Astrocyte (in vitro differentiated cells and primary cell): ENCODE measurements around the gene GPATCH1. TPM values are rescaled to one million over a fixed set of nuclear protein-coding genes. Genes with fewer than 3 reads are reported as not detected.

Experiments used
- DNase-seq: peaks from one replicate; pipeline ENCODE4 v3.0.0-alpha.2; 2010; ENCODE audit warnings: low read depth
- FAIRE-seq: peaks from 2 replicates; lab custom pipeline; 2011; peaks lifted over from hg19 to GRCh38; lab: Jason Lieb, UNC
- H2AFZ ChIP-seq: 2 replicates; pipeline ENCODE4 v1.6.0; 2012; ENCODE audit warnings: low read depth, low read length, inconsistent platforms
- H3K27ac ChIP-seq: 2 replicates; pipeline ENCODE4 v1.5.1; 2011; ENCODE audit warnings: low read depth, low read length, inconsistent platforms
- H3K27me3 ChIP-seq: 2 replicates; pipeline ENCODE4 v1.6.0; 2011; ENCODE audit warnings: low read length, inconsistent platforms; ENCODE audit not compliant: insufficient read depth
- H3K36me3 ChIP-seq: 2 replicates; pipeline ENCODE4 v1.5.1; 2011; ENCODE audit warnings: low read length, inconsistent platforms; ENCODE audit not compliant: insufficient read depth
- H3K4me1 ChIP-seq: 2 replicates; pipeline ENCODE4 v1.5.1; 2011; ENCODE audit warnings: low read length, inconsistent platforms; ENCODE audit not compliant: insufficient read depth
- H3K4me2 ChIP-seq: 2 replicates; pipeline ENCODE4 v1.6.0; 2012; ENCODE audit warnings: low read length, inconsistent platforms
- H3K4me3 ChIP-seq: 2 replicates; pipeline ENCODE4 v1.5.1; 2011; ENCODE audit warnings: low read depth, mild to moderate bottlenecking, low read length, inconsistent platforms; ENCODE audit not compliant: insufficient read depth
- H3K79me2 ChIP-seq: 2 replicates; pipeline ENCODE4 v1.6.0; 2012; ENCODE audit warnings: mild to moderate bottlenecking, low read length, inconsistent platforms; ENCODE audit not compliant: insufficient read depth
- H3K9ac ChIP-seq: 2 replicates; pipeline ENCODE4 v1.6.0; 2012; ENCODE audit warnings: mild to moderate bottlenecking, low read length, inconsistent platforms
- H3K9me3 ChIP-seq: 2 replicates; pipeline ENCODE4 v1.5.1; 2012; ENCODE audit warnings: low read depth, mild to moderate bottlenecking, low read length, inconsistent platforms; ENCODE audit not compliant: insufficient read depth
- H4K20me1 ChIP-seq: 2 replicates; pipeline ENCODE4 v1.6.0; 2012; ENCODE audit warnings: low read length, inconsistent platforms; ENCODE audit not compliant: insufficient read depth
- H3K27ac Mint-ChIP-seq: one replicate; pipeline ENCODE4 v1.8.0; 2021; ENCODE audit warnings: mild to moderate bottlenecking, mixed read lengths; ENCODE audit not compliant: unreplicated experiment
- H3K27me3 Mint-ChIP-seq: one replicate; pipeline ENCODE4 v1.8.0; 2021; ENCODE audit warnings: low read depth, mixed read lengths; ENCODE audit not compliant: unreplicated experiment
- H3K36me3 Mint-ChIP-seq: one replicate; pipeline ENCODE4 v1.8.0; 2021; ENCODE audit warnings: low read depth, mixed read lengths; ENCODE audit not compliant: unreplicated experiment
- H3K4me1 Mint-ChIP-seq: one replicate; pipeline ENCODE4 v1.8.0; 2021; ENCODE audit warnings: low read depth, mixed read lengths; ENCODE audit not compliant: unreplicated experiment
- H3K4me3 Mint-ChIP-seq: one replicate; pipeline ENCODE4 v1.8.0; 2021; ENCODE audit warnings: mild to moderate bottlenecking, moderate library complexity, mixed read lengths; ENCODE audit not compliant: unreplicated experiment
- H3K9me3 Mint-ChIP-seq: one replicate; pipeline ENCODE4 v1.8.0; 2021; ENCODE audit warnings: mild to moderate bottlenecking, mixed read lengths; ENCODE audit not compliant: unreplicated experiment
- EZH2 ChIP-seq: IDR thresholded peaks from 2 replicates; pipeline ENCODE4 v1.6.1; 2012; ENCODE audit warnings: mild to moderate bottlenecking, low read length, inconsistent platforms; ENCODE audit not compliant: insufficient read depth
- total RNA-seq: library from RNA; stranded (reverse); gene quantifications from 2 replicates; pipeline ENCODE4 v1.2.1, GENCODE V29; 2021
- TF ChIP-seq, protein P1 (sequence below): IDR thresholded peaks from 2 replicates; pipeline ENCODE4 v1.5.1; 2011; ENCODE audit warnings: low read depth, mild to moderate bottlenecking, inconsistent platforms, low read length, moderate library complexity; ENCODE audit not compliant: insufficient read depth

GPATCH1 gene
- total RNA-seq, 1 donor from 2014 or later: 6.1 TPM

DNA sequence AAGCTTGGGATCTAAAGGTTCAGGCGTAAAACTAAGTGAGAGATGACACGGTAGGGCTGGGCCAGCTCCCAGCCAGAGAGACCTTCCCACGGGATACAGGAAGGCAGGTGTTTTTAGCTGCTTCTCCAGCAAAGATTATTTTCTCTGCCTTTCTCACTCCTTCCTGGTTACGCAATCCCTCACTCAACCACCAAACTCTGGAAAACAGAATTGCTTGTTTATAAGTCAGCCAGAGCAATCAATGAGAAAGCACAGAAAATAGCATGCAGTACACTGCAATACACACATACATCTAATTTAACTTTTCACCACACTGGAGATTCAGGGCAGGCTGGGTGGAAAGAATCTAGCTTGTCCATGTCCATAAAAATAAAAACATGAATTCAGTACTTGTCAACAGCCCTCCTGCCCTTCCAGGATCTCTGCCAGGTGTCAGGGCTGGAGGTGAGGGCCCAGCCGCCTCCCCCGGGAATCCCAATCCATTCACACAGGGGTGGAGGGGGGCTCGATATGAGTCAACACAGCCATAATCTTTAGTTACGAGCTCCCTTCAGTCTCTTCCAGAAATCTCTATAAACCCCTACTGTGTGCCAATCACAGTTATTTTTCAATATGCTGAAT is 28.5 kb upstream of the GPATCH1 start:
- peaks cover 3% of the 10 kb centered on the region for H3K36me3 Mint-ChIP-seq

DNA sequence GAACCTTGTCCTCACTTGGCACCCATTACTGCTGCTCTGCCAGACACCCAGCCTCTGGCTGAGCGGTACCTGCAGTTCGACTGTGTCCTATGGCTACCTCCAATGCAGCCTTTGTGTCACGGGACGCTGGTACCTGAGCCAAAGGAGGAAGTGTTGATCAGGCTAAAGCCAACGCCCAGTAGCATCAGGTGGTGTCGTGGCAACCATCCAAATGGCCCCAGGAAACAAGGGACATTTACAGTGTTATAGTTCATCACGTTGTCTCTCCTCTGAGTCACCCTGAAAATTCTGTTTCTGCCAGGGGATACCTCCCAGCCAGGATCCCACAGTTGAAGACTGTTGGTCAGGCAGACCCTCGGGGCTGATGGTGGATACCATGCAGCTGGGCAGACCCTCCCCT is 26.4 kb upstream of the GPATCH1 start:
- Histone ChIP-seq H3K36me3 (no peaks in the 10 kb centered on the region), H3K27ac (no peak overlapping the region), H3K4me2 (no peak overlapping the region), H3K9ac (no peak overlapping the region), H3K4me1 (no peaks in the 10 kb centered on the region), H3K27me3 (no peaks in the 10 kb centered on the region), H2AFZ (no peak overlapping the region), H3K79me2 (peaks cover 3% of the 10 kb centered on the region), H3K9me3 (no peaks in the 10 kb centered on the region), H4K20me1 (peaks cover 2% of the 10 kb centered on the region), H3K4me3 (no peak overlapping the region)
- FAIRE-seq (no peak), DNase-seq (no peak)
- H3K36me3 Mint-ChIP-seq: peaks cover under 1% of the 10 kb centered on the region
- H3K9me3 Mint-ChIP-seq: no peaks in the 10 kb centered on the region
- TF ChIP-seq EZH2: no peak
- H3K27ac Mint-ChIP-seq: no peak overlapping the region
- no peaks in the 10 kb centered on the region for H3K27me3 Mint-ChIP-seq
- H3K4me3 Mint-ChIP-seq: no peak overlapping the region
- H3K4me1 Mint-ChIP-seq: peaks cover 4% of the 10 kb centered on the region

More for the DNA sequence above, 28.5 kb upstream of the GPATCH1 start:
- no peaks in the 10 kb centered on the region for H3K9me3 Mint-ChIP-seq
- Histone ChIP-seq H3K27ac (no peak overlapping the region), H4K20me1 (no peaks in the 10 kb centered on the region), H3K27me3 (no peaks in the 10 kb centered on the region), H3K9ac (no peak overlapping the region), H3K9me3 (no peaks in the 10 kb centered on the region), H3K4me3 (no peak overlapping the region), H3K79me2 (peaks cover 3% of the 10 kb centered on the region), H3K4me1 (no peaks in the 10 kb centered on the region), H2AFZ (no peak overlapping the region), H3K36me3 (no peaks in the 10 kb centered on the region), H3K4me2 (no peak overlapping the region)
- FAIRE-seq (no peak), DNase-seq (peak; percentile 14)
- no peaks in the 10 kb centered on the region for H3K27me3 Mint-ChIP-seq
- TF ChIP-seq, protein P1, sequence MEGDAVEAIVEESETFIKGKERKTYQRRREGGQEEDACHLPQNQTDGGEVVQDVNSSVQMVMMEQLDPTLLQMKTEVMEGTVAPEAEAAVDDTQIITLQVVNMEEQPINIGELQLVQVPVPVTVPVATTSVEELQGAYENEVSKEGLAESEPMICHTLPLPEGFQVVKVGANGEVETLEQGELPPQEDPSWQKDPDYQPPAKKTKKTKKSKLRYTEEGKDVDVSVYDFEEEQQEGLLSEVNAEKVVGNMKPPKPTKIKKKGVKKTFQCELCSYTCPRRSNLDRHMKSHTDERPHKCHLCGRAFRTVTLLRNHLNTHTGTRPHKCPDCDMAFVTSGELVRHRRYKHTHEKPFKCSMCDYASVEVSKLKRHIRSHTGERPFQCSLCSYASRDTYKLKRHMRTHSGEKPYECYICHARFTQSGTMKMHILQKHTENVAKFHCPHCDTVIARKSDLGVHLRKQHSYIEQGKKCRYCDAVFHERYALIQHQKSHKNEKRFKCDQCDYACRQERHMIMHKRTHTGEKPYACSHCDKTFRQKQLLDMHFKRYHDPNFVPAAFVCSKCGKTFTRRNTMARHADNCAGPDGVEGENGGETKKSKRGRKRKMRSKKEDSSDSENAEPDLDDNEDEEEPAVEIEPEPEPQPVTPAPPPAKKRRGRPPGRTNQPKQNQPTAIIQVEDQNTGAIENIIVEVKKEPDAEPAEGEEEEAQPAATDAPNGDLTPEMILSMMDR: no peak
- TF ChIP-seq EZH2: no peak
- H3K27ac Mint-ChIP-seq: no peak overlapping the region
- peaks cover 5% of the 10 kb centered on the region for H3K4me1 Mint-ChIP-seq
- H3K4me3 Mint-ChIP-seq: no peak overlapping the region

DNA sequence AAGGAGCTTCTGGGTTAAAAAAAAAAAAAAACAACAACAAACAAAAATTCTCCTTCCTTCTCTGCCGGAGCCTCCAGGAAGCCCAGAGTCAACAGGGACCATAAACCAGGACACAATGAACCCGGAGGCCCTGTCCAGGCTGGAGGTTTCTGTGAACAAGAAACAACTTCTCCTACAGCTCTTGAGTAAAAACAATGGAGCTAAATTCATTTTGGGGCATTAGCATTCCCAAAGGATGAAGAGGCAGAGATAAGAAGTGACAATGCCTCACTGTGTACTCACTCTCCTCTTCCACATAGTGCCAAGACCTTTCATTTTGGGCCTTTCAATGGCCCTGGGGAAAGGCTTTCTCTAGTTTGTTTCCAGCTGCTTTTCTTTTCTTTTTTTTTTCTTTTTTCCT is 25.3 kb upstream of the GPATCH1 start:
- DNase-seq: peak; percentile 48
- no peak overlapping the region for H3K4me2 ChIP-seq

More for the DNA sequence above, 25.3 kb upstream of the GPATCH1 start:
- TF ChIP-seq, protein P1: no peak
- no peak for TF ChIP-seq EZH2
- H3K9ac ChIP-seq: no peak overlapping the region
- Mint-ChIP-seq H3K36me3 (no peaks in the 10 kb centered on the region), H3K27me3 (no peaks in the 10 kb centered on the region), H3K27ac (no peak overlapping the region), H3K9me3 (no peaks in the 10 kb centered on the region), H3K4me1 (peaks cover 4% of the 10 kb centered on the region), H3K4me3 (no peak overlapping the region)
- no peak overlapping the region for H3K27ac ChIP-seq
- no peak overlapping the region for H3K4me3 ChIP-seq
- H3K79me2 ChIP-seq: peaks cover 3% of the 10 kb centered on the region
- no peaks in the 10 kb centered on the region for H3K36me3 ChIP-seq
- no peaks in the 10 kb centered on the region for H3K4me1 ChIP-seq
- H3K9me3 ChIP-seq: no peaks in the 10 kb centered on the region
- no peak overlapping the region for H2AFZ ChIP-seq
- no peaks in the 10 kb centered on the region for H3K27me3 ChIP-seq
- no peak for FAIRE-seq
- H4K20me1 ChIP-seq: peaks cover 12% of the 10 kb centered on the region
